GM18858 (cell line): ENCODE data around the gene LAMA4.

Source experiments
- ATAC-seq: cut with Tn5 transposase; IDR thresholded peaks from one replicate; pipeline ENCODE4 v1.9.1; 2021; ENCODE audit not compliant: unreplicated experiment

The LAMA4 gene, protein sequence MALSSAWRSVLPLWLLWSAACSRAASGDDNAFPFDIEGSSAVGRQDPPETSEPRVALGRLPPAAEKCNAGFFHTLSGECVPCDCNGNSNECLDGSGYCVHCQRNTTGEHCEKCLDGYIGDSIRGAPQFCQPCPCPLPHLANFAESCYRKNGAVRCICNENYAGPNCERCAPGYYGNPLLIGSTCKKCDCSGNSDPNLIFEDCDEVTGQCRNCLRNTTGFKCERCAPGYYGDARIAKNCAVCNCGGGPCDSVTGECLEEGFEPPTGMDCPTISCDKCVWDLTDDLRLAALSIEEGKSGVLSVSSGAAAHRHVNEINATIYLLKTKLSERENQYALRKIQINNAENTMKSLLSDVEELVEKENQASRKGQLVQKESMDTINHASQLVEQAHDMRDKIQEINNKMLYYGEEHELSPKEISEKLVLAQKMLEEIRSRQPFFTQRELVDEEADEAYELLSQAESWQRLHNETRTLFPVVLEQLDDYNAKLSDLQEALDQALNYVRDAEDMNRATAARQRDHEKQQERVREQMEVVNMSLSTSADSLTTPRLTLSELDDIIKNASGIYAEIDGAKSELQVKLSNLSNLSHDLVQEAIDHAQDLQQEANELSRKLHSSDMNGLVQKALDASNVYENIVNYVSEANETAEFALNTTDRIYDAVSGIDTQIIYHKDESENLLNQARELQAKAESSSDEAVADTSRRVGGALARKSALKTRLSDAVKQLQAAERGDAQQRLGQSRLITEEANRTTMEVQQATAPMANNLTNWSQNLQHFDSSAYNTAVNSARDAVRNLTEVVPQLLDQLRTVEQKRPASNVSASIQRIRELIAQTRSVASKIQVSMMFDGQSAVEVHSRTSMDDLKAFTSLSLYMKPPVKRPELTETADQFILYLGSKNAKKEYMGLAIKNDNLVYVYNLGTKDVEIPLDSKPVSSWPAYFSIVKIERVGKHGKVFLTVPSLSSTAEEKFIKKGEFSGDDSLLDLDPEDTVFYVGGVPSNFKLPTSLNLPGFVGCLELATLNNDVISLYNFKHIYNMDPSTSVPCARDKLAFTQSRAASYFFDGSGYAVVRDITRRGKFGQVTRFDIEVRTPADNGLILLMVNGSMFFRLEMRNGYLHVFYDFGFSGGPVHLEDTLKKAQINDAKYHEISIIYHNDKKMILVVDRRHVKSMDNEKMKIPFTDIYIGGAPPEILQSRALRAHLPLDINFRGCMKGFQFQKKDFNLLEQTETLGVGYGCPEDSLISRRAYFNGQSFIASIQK (N-terminal part only)

DNA sequence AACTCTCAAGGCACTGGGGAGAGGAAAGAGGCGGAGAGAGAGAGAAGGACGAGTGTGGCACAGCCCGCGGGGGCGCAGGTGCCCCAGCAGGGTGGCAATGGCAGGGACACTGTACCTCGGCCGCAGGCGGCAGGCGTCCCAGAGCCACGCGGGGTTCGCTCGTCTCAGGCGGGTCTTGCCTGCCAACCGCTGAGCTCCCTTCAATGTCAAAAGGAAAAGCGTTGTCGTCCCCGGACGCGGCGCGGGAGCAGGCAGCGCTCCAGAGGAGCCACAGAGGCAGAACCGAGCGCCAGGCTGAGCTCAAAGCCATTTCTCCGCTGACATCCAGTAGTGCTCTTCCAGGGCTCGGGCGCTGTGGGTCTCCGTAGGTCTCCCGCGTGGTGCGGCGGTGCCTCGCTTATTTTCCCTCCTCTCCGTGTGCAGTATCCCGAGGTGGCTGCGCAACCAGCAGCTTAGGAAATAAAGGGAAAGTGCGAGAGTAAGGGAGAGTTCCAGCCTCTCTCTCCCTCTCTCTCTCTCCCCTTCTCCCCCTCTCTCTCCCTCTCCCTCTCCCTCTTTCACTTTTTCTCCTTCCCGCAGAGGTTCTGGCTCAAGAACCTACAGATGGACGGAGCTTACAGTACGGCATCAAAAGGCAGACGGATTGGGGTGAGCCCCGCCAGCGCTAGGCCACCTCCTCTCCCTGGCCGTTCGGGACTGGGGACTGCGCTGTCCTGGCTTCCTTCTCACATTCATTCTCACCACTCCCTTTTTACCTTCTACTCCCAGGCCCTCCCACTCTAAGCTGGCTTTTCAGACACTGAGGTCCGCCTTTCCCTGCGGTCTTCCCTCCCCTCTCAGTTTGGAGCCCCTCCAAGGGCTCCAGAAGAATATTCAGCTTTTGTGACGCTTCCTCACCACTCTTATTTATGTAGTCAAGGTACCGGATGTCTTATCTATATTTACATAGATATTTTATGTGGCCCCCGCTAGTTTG is at the start of gene LAMA4:
TSS of gene LAMA4 (minus strand) at position 727 of the 976 bp plus-strand sequence. CDS start at position 310, 417 bp downstream.
- ATAC-seq = no peak

DNA sequence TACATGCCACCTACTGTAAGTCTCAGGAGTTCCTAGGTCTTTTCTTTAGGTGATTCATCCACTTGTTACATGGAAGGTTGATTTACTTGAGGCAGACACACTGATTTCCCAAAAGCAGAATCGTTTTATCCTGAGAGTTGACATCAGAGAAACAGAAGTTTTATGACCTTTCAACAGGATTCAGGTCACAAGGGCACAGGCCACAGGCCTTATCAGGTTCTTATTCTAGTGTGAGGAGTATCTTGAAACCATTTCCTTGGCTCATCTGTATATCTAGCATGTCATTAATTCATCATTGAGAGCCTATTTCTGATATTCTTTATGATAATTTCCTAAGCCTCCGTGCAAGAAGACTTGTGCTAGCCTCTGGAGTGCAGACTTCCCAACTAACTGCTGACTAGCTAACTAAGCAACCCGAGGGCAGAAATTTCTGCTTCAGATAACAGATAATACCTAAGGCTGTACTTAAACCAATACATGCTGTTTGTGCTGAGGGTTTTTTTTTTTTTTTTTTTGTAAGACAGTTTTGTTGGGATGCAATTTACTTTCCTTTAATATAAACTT is 47.9 kb upstream of the LAMA4 start:
- no peak for ATAC-seq

DNA sequence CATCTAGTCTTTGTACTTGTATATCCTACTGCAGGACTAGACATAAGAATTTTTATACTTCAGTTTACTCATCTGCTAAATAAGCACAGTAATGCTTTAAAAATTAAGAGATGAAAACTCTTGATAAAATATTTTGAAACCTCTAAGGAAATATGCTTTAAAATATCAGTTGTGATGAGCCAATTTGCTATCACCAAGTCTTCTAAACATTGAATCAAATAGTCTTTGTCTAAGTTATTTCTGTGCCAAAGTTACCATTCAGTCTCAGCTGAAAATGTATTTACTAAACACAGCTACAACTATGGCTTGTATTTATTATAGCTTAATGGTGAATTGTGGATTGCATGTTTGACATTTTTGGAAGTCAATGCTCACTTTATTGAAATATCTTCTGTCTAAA is 46.5 kb upstream of the LAMA4 start:
- ATAC-seq = no peak

DNA sequence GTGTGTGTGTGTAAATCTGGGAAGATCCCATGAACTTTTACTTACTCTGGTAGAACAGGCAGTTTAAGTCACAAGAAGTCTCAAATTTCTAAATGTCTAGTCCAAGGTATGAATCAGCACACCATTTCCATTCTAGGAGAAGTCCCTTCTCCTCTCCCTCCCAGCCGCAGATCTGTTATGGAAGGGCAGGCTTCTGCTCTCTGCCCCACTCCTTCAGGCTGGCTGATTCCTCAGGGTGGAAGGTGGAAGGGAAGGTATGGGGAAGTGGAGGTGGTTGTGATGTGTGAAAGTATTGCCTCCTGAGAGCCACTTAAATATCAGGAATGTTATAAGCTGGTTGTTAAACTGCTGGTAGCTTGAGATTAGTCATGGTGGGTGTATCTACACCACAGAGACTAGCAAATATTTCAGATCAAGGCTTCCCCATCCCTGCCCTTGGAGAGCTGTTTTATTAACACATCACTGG is 44.5 kb upstream of the LAMA4 start:
- ATAC-seq = no peak

DNA sequence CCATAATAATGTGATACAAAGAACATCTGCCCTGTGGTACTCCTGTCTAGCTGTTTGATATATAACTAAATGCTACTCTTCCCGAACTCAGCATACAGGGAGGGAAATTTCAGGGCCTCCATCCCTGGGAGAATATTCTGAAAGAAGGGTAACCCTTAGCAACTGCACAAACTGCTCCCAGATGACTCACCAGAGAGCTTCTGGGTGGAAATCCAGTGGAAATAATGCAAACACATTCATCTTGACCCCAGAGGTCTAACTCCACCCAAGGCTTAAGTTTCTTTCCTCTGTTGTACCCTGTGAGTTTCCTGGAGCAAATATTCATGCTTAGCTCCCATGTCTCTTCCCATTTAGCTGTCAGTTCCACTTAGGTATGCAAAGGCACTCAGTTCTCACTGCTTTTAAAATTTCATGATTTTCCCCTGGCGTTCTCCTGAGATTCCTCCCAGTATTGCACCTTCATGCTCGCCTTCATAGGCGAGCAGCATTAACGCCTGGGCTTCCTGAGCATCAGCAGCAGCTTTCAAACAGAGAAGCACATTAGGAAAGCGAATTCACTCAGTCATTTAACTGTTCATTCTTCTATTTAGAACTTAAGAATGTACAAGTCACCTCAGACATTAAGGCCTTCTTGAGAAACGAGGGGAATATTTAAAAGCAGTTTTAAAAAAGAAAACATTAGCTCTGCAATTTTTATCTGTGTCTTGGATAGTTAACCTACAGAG is 43.8 kb upstream of the LAMA4 start:
- no peak for ATAC-seq

DNA sequence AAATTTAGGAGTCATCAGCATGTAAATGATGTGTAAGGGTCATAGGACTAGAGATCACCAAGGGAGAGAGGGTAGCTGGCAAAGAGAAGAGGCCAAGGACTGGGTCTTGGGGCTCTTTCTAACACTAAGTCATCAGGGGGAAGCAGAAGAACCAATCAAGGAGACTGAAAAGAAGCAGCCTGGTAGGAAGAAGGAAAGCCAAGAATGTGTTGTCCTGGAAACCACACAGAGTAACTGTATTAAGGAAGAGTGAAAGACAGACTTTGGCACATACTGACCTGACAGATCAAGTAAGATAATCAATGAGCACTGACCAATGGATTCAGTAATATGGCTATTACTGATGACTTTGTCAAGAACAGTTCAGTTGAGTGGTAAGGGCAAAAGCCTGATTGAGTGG is 42.3 kb upstream of the LAMA4 start:
- ATAC-seq = no peak

DNA sequence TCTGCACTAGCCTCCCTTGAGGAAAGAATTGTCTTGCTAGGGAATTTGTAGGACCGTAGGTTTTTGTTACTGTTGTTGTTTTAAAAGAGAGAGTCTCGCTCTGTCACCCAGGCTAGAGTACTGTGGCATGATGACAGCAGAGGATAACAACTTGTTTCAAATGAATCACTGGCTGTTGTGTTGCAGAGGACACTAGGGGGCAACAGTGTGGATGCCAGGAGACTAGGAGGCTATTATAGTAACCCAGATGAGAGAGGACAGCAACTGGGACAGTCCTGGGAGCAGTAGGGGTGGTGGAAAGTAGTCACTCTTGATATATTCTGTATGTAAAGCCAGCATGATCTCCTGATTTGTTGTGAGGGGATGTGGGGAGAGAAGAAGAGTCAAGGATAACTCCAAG is 41.8 kb upstream of the LAMA4 start:
- ATAC-seq = peak; percentile 69

DNA sequence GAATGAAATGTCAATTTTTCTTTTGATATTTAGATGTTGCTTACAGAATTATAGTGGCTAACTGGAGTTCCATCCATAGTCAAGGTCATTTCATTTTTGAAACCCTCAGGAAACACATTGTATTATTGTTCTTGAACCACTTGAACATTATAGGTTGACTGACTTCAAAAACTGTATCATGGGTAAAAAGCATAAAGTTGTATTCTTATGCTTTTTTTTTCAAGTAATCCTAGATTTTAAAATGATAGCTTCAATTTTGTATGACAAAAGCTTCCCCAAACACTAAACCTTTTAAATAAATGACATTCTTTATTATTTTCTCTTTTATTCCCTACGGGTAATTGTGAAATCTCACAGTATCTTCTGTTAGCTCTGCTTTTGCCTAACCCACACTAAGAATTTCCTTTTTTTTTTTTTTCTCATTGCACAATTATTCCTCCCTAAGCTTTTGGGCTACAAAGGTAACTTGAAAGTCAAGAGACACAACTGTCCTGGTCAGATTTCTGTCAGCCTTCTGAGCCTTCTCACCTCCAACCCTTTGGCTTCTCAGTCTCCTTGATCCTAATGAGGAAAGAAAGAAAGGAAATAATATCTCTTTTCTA is 36.9 kb upstream of the LAMA4 start:
- no peak for ATAC-seq

DNA sequence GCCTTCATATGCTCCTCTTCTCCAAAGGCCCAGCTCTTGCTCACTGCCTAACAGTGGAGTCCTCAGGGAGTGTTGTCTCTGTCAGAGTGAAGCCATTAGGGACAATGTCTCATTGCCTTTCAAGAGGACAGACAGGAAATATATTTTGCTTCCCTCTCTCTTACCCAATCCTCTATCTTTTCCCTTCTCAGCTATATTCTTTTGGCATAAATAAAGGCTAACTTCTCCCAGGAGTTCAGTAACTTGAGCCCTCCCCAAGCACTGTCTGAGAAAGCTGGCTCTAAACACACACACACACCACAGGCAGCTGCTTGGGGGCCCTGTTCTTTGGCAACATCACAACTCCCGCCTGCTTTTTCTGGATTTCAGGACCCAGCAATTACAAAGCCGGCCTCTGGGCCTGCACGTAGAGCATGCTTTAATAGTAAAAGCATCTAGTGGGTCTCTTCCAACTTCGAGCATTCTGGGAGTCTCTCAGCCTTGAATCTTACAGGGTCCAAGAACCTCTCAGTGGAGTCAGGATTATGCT is 34.7 kb upstream of the LAMA4 start:
- no peak for ATAC-seq

DNA sequence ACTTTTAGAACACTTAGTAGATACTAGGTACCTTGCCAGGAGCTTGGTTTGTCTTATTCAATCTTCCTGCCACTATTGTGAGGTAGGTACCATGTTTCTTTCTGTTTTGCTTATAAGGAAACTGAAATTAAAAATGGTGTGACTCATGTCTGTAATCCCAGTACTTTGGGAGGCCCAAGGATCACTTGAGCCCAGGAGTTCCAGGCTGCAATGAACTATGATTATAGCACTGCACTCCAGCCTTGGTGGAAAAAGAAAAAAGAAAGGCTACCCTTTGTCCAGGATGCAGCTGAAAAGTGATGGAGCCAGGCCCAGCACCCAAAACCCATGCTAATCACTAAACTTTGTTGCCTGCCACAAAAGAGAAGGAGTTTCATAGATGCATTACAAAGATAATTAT is 34.1 kb upstream of the LAMA4 start:
- no peak for ATAC-seq

DNA sequence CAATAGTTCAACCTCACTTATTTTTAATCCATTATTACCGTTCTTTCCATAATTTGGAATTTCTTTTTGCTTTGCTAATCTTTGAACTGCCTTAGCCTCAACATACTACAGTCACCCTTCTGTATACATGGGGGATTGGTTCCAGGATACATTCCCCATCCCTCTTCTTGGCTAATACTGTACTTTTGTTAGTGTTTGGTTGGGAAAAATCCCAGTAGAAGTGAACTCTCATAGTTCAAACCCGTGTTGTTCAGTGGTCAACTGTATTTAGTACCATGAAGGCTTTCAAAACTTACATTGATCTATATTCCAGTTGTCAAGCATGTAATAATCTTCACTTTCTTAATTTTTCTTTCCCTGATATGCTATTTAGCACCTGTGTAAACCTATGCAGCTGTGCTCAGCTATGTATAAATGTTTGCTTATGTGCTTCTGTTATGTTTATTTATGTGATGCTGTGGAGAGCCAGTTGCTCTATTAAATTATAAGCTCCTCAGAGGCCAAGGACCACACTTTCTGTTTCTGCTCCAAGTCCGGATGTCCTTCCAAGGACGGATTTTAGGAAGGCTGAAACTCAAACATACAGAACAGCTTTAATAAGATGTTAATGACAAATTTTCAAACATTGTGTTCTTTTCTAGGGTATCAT is 33.3 kb upstream of the LAMA4 start:
- ATAC-seq = no peak

DNA sequence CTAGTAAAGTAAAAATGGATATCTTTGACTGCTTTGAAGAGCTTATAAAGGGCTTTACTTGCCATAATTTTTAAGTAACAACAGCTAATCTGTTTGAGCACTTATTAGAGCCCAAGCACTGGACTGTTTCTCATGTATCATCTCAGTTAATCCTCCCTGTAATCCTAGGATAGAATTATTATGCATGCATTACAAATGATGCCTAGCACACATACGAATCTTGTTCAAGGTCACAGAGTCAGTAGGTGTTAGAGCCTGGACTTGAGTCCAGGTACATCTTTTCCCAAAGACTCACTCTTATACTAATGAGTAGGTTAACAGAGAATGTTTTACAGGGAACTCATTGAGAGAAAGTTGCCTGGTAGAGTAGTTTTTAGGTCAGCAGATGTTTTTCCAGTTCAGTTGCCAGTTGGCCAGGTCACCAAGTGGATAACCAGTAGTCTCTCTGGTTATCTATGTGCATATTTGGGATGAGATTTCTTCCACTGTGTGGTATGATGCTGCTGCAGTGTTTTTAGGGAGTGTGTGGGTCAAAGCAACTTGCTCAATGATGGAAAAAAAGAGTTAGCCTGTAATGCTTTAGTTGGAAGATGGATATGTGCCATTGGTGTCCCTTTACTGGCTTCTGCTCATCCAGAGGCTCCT is 32.3 kb upstream of the LAMA4 start:
- ATAC-seq = no peak

DNA sequence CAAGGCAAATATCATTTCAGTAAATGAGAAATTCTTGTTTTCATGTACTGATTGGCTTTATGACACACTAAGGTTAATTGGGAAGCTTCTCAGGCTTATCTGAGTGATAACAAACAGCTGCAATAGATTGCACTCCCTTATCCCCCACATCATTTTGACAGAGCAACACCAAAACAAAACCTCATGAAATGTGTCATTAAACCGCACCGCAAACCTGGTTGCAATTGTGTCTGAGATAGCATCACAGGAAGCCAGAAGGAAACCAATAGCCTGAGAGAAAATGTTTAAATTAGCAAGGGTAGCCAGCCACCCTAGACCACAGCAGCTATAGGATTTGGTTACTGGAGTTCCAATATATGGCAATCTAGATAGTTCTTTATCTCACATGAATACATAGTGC is 31.6 kb upstream of the LAMA4 start:
- ATAC-seq = peak; percentile 75

DNA sequence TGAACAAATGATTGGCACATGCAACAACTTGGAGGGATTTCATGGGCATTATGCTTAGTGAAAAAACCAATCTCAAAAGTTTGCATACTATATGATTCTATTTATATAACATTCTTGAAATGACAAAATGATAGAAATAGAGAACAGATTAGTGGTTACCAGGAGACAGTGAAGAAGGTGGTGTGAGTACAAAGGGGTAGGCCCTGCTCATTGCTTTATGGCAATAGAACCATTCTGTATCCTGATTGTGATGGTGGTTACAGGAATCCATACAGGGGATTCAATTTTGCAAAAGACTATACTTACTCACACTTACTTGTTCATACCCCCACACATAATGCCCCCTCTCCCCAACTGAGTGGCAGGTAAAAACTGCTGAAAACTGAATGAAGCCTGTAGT is 30.2 kb upstream of the LAMA4 start:
- no peak for ATAC-seq

DNA sequence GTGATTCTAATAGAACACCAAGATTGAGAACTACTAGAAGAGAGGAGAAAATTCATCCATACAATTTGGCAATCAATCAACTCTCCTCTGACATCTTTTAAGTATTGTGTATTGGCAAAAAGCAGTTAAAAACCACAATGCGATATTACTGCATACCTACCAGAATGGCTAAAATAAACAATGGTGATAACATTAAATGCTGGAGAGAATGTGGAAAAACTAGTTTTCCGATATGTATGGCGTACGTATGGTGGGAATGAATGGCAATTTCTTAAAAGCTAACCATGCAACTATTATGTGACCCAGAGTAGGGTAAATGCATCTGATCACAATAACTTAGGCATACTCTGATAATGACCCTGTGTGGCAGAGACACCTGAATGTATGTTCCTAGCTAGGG is 29.3 kb upstream of the LAMA4 start:
- no peak for ATAC-seq

DNA sequence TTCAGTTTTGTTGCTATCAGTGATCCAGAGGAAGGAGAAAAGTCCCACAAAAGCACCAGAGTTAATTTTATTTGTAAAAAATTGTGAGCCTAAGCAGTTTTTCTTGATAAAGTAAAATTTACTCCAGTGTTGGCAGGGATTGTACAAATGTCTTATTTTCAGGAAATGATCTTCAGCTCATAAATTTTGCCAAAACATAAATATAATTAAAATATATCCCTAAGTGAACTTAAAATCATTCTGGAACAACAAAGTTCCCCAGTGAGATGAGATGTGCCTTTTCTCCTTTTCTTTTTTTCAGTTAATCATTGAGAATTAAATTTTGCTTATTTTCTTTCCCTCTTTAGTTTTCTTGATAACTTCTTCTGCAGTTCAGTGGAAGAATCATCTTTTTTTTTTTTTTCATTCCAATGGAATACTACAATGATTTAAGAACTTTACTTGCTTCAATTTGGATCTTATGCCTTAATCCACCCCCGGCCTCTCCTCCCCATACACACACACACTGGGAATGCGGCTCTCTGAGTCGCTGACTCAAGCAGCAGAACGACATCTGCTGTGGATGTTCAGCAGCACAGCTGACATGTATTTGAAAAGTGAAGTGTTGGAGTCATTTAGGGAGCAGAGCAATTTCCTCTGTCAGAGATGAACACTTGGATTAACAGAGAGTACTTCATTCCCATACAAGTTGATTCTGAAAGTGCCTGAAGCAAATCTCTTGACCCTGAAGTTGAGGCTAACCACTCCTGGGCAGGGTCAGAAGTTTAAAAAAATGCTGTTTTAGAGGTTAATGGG is 27.7 kb upstream of the LAMA4 start:
- no peak for ATAC-seq
